Spleen (tissue), 7 donors: Measurements from ENCODE around the gene THSD7A.

Experiments
- CTCF ChIP-seq, 11 experiments: fragments of 200-600 bp in 7 of 11; fragments of 450-650 bp in 4 of 11; sonication (generic) in 4 of 11; IDR thresholded peaks in 8 of 11; conservative IDR thresholded peaks in 3 of 11; 1 replicate in 7 of 11; 2 replicates in 4 of 11; pipeline versions ENCODE4 v1.4.0 to v1.8.0; 2016 to 2021; ENCODE audit warnings: antibody characterized with exemption in 11 of 11, inconsistent platforms in 4 of 11, mild to moderate bottlenecking in 1 of 11
- POLR2AphosphoS5 ChIP-seq, 3 donors: sonication (generic); formaldehyde crosslinking; IDR thresholded peaks; one replicate each; pipeline ENCODE4 v1.5.1; 2017; ENCODE audit warnings: antibody characterized with exemption in 3 of 3
- donor health status: DM: no; HTN: no; CAD: no; lungs with moderate emphysema.
- donor health status: DM: no; HTN: no; CAD: no.
- donor health status: DM: no; HTN: no; CAD: no.

GRCh38 chr7:11533229-11533820 lies 298.7 kb downstream of the THSD7A start:
- TF ChIP-seq CTCF (IDR thresholded peaks at IDR 0.05 in 8 of 11, conservative IDR thresholded peaks at IDR 0.05 in 3 of 11) (no peak), POLR2AphosphoS5 (IDR thresholded peaks at IDR 0.05) (no peak)
